ENCODE results near the gene GNAQ. TPM values are rescaled to one million over a fixed set of nuclear protein-coding genes. Genes with fewer than 3 reads are reported as not detected.

Gene GNAQ
- total and polyA plus RNA-seq, 2 of the 4 experiments (the other 2 are of a cell fraction) = 23.1 to 50.7 TPM

GRCh38 chr9:77965445-77966123 lies 66.0 kb downstream of the GNAQ start:
- H4K5ac ChIP-seq (ENCODE audit: low read depth, low read length) = no peak overlapping the region
- H3K27ac ChIP-seq (ENCODE audit: insufficient read depth, low read length) = no peak overlapping the region
- H4K8ac ChIP-seq (ENCODE audit: low read depth in 2 of 2, low read length in 2 of 2) = no peak overlapping the region
- H4K91ac ChIP-seq (ENCODE audit: insufficient read depth, low read depth, low read length) = no peak overlapping the region
- ATAC-seq (ENCODE audit: low read depth) = no peak
- no peak overlapping the region for H3K23ac ChIP-seq (ENCODE audit: low read depth, low read length)
- 0 out of 2 replicates have a peak, but pooled peaks cover 2% of the 10 kb centered on the region for H3K36me3 ChIP-seq (ENCODE audit: control insufficient read depth, insufficient read depth, low read length)
- H3K4me1 ChIP-seq (ENCODE audit: control insufficient read depth, insufficient read depth, low read length) = peaks cover 3% of the 10 kb centered on the region; the same call in 1 of the 2 replicates
- no peak overlapping the region for H2AK5ac ChIP-seq (ENCODE audit: low read depth, low read length)
- H4K20me1 ChIP-seq (ENCODE audit: insufficient read depth, low read length) = peaks cover 33% of the 10 kb centered on the region; the same call in 1 of the 2 replicates
- DNase-seq = no peak
- no peak overlapping the region for H2BK120ac ChIP-seq (ENCODE audit: low read depth, low read length)
- intact Hi-C loops (cut with micrococcal nuclease) (loop anchor here (10.0 kb wide), 1 partner anchor 269 kb away; the partner anchor contains the start of gene CEP78), dilution Hi-C loops (cut with HindIII; ENCODE audit: low sequenced_read_pairs, unreplicated experiment) (no loop called here), in situ Hi-C loops (cut with MboI; ENCODE audit: low sequenced_read_pairs) (no loop called here)
- no peak overlapping the region for H2AFZ ChIP-seq (replicated peaks; ENCODE audit: low read length, poor library complexity)
- no TSS peak for BruUV-seq (replicated peaks)
- H2BK15ac ChIP-seq (ENCODE audit: low read depth, low read length) = no peak overlapping the region
- TF ChIP-seq RAD21 (IDR thresholded peaks at IDR 0.05; ENCODE audit: low read length) (no peak), CTCF (conservative IDR thresholded peaks at IDR 0.05; ENCODE audit: low read depth, low read length) (no peak), RCOR1 (IDR thresholded peaks at IDR 0.05; ENCODE audit: insufficient replicate concordance, low read length) (no peak), BHLHE40 (IDR thresholded peaks at IDR 0.05; ENCODE audit: low read depth, low read length) (no peak), CEBPB (IDR thresholded peaks at IDR 0.05; ENCODE audit: low read depth, low read length) (no peak), MAFK (IDR thresholded peaks at IDR 0.05; ENCODE audit: low read depth, low read length) (no peak), POLR2A (IDR thresholded peaks at IDR 0.05; ENCODE audit: low read depth, low read length) (no peak), FOS (IDR thresholded peaks at IDR 0.05; ENCODE audit: low read depth, low read length) (no peak), MXI1 (IDR thresholded peaks at IDR 0.05; ENCODE audit: borderline replicate concordance, low read depth, low read length) (no peak), MAZ (IDR thresholded peaks at IDR 0.05; ENCODE audit: borderline replicate concordance, low read depth, low read length) (no peak), USF2 (IDR thresholded peaks at IDR 0.05; ENCODE audit: low read depth, low read length) (no peak), NFE2L2 (IDR thresholded peaks at IDR 0.05; ENCODE audit: low read depth, low read length) (no peak), RFX5 (IDR thresholded peaks at IDR 0.05; ENCODE audit: low read depth, low read length) (no peak), CHD1 (IDR thresholded peaks at IDR 0.05; ENCODE audit: low read depth, low read length) (no peak), SMC3 (IDR thresholded peaks at IDR 0.05; ENCODE audit: low read depth, low read length) (no peak)
- no peak overlapping the region for H3K4me2 ChIP-seq (ENCODE audit: low read depth, low read length)
- H3K9me1 ChIP-seq (ENCODE audit: insufficient read depth, low read length) = peaks cover 5% of the 10 kb centered on the region
- H3K4me3 ChIP-seq (ENCODE audit: insufficient read depth, low read depth, low read length) = no peak overlapping the region
- H2BK5ac ChIP-seq (ENCODE audit: low read depth, low read length, poor library complexity, severe bottlenecking) = no peak overlapping the region
- H3K79me1 ChIP-seq (ENCODE audit: low read depth in 1 of 2, low read length in 2 of 2) = peaks cover 32 to 54% of the 10 kb centered on the region in 2 experiments
- no peak overlapping the region for H3K18ac ChIP-seq (ENCODE audit: low read depth, low read length)
- no peak overlapping the region for H3K4ac ChIP-seq (ENCODE audit: low read depth, low read length)
- WGBS, 2 experiments (ENCODE audit: extremely low coverage in 2 of 2, insufficient read length in 1 of 2) = 80% methylated on average over 1 of the region's 6 CpGs; no CpG with 5 or more reads in 1 of the 2 experiments
- POLR2A ChIA-PET (ENCODE audit: unreplicated experiment) = no interaction called here
- no peak overlapping the region for H2BK20ac ChIP-seq (ENCODE audit: low read depth, low read length)
- no peak overlapping the region for H3K14ac ChIP-seq (replicated peaks; ENCODE audit: low read depth, low read length)
- H2AK9ac ChIP-seq (replicated peaks; ENCODE audit: low read depth, low read length, poor library complexity) = no peak overlapping the region
- no peaks in the 10 kb centered on the region for H3K27me3 ChIP-seq (ENCODE audit: control insufficient read depth, insufficient read depth, low read length)
- CTCF ChIA-PET = interaction anchor here (1.1 kb wide), 1 partner anchor 11 kb away, joined by 4 read pairs; no protein-coding TSS in a partner anchor
- no peaks in the 10 kb centered on the region for H3K9me3 ChIP-seq (ENCODE audit: control insufficient read depth, insufficient read depth, low read length)
- H3K9ac ChIP-seq (ENCODE audit: low read depth, low read length) = no peak overlapping the region
- no peak overlapping the region for H3K56ac ChIP-seq (ENCODE audit: extremely low read depth, insufficient read depth, low read length)

Data from IMR-90 (cell line).